HG03575 (cell line): ENCODE data around the gene SPC24.
"Not testable (repeated sequence)": the region's sequence is repeated elsewhere in the genome, so short reads cannot be mapped to it uniquely, and the experiment has no call there.

ENCODE experiments used
- ATAC-seq: cut with Tn5 transposase; IDR thresholded peaks from one replicate; pipeline ENCODE4 v1.9.1; 2021; ENCODE audit not compliant: unreplicated experiment, insufficient number of reproducible peaks, low FRiP score; ENCODE audit errors: extremely low read depth

SPC24 gene

DNA sequence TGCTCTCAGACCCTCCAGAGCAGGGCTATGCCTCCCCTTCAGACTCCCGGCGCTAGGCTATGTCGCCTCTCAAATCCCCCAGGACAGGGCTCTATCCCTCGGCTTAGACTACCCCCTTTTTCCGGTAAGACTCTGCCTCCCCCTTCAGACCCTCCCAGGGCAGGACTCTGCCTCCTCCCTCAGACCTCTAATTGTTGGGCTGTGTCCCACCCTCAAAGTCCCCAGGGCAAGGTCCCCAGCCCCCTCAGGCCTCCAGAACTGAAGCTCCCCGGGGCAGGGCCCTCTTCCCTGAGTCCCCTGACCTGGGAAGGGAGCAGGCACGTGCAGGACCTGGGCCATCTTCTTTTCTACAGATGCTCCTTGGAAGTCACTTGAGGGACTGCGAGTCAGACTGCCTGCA is 38.6 kb upstream of the SPC24 start:
- ATAC-seq: no peak

DNA sequence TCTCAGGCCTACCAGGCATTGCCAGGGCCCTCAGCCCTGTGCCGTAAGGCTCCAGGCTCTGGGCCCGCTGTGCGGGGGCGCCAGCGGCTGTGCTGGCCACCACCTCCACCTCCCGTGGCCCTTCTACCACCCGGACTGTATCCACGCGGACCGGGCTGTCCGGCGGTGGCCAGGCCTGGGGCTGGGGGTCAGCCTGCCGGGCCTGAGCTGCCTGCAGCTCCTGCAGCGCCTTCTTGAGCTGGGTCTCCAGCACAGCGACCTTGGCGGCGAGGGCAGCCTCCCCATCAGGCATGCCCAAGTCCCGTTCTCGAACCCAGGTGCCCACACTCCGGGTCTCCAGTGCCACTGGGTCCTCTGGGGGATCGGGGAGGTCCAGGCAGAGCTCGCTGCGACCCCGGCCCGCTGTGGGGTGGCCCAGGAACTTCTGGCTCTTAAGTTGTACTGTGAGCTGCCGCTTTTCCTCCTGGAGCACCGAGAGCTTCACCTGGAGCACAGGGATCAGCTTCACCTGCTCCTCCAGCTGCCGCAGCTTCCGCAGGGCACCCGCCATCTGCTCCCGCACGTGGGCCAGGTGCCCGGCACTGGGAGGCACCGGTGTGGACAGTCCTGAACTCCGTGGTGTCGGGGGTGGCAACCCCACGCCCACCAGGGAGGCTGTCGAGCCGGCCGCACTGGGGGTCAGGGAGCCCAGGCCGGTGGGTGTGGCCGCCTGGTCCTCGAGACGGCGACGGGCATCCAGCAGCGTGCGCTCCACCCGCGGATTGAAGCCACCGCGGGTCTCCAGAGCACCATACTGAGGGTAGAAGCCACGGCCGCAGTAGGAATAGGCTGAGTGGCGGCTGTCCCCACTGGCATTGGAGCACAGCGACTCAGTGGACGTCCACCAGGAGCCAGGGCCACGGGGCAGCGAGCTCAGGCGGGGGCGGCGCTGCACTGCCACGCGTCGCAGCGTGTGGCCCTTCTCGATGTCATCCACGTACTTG is 37.7 kb upstream of the SPC24 start:
- no peak for ATAC-seq

DNA sequence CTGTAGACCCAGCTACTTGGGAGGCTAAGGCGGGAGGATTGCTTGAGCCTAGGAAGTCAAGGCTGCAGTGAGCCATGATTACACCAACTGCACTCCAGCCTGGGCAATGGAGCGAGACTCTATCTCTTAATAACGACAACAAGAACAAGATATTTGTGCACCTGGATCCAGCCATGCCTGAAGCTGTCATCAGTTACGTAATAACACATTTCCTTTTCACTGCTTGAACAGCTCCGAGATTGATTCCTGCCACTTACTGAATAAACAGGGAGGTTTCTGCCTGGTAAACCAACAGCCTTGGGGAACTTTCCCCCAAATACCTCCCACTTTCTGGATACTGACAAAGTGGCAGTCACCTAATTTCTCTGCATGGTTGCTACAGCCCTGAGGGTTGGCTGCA is 36.4 kb upstream of the SPC24 start:
- ATAC-seq: no peak

DNA sequence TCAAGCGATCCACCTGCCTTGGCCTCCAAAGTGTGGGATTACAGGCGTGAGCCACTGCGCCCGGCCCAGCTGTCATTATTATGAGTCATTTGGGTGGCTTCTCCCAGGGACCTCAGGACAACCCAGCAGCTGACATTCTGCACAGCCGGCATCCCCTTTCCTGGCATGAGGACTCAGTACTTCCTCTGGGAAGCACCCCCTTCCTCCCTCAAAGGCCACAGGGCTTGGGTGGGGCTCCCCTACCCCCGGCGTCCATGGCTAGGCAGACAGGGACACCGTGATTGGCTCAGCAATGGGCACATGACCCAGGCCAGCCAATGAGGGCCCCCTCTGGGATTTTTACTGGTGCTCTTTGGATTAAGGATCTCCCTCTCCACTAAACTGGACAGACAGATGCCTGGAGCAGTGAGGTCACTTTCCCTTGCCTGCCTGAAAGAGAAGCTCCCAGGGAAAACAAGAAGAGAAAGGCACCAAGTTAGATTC is 35.7 kb upstream of the SPC24 start:
- ATAC-seq: no peak

DNA sequence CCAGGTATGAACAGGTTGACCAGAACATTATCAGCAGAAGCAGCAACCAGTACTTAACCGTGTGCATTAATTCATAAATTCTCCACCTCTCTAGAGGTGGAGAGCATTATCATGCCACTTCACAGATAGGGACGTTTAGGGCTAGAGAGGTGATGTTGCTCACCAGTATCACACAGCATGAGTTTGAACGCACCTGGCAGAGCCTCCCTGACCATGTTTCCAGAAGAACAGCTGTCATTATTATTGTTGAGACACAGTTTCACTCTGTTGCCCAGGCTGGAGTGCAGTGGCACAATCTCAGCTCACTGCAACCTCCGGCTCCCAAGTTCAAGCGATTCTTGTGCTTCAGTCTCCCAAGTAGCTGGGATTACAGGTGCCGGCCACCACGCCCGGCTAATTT is 34.9 kb upstream of the SPC24 start:
- ATAC-seq: no peak

DNA sequence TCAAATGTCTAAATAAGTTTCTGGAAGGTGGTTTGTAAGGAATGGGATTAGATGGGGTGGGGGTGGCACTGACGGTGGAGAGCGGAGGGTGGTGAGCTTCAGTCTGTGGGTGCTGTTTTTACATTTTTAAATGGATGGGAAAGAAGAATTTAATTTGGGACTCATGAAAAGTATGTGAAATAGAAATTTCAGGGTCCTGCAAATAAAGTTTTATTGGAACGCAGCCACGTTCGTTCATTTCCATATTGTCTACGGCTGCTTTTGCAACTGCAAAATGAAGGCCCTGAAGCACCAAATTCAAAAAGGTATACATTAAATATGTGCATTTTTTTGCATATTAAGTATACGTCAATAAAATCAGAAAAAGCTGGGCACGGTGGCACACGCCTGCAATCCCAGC is 31.9 kb upstream of the SPC24 start:
- no peak for ATAC-seq

DNA sequence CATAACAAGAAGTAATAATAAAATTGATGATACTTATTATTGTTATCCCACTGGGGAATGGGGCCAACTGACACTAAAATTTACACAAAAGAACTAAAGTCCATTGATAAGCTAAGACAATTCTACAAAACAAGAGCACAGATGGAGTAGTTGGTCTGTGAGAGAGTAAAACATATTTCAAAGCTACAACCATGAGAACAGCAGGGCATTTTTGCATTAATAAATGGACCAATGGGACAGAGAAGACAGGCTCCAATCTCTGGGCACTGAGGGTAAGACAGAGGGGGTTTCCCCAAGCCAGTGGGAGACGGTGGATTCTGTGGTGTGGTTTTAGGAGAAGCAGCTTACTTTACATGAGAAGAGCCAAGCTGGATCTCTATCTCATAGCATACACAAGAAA is 27.4 kb upstream of the SPC24 start:
- no peak for ATAC-seq

DNA sequence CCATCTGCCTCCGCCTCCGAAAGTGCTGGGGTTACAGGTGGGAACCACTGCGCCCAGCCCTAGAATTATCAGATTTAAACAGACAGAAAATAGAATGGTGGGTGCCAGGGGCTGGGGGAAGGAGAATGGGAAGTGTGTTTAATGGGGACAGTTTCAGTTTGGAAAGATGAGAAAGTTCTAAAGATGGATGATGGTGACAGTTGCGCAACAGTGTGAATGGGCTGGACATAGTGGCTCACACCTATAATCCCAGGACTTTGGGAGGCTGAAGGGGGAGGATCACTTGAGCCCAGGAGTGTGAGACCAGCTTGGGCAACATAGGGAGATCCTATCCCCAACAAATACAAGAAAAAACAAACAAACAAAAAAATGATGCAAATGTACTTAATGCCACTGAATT is 25.9 kb upstream of the SPC24 start:
- ATAC-seq: no peak

DNA sequence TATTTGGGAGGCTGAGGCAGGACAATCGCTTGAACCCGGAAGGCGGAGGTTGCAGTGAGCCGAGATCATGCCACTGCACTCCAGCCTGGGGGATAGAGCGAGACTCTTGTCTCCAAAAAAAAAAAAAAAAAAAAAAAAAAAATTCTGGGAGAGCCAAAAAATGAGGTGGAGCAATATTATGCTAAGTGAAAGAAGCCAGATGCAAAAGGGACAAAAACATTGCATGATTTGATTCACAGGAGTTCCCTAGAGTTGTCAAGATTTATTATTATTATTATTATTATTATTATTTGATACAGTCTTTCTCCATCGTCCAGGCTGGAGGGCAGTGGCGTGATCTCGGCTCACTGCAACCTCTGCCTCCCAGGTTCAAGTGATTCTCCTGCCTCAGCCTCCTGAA is 25.4 kb upstream of the SPC24 start:
- ATAC-seq: not testable (repeated sequence)

DNA sequence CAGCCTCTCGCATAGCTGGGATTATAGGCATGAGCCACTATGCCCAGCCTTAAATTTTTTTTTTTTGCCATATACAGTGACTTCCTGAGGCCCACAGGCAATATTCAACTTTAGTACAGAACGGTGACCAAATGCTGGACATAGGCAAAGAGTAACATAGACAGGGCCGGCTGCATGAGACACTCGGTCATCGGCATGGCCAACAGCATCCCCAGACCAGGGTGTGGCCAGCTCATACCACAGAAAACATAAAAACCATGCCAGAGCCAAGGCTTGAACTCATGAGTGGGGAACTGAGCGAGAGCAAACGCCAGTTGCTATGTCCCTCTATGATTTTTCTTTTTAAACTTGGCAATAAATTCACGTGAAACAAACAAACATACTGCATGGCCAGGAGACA is 24.8 kb upstream of the SPC24 start:
- no peak for ATAC-seq

DNA sequence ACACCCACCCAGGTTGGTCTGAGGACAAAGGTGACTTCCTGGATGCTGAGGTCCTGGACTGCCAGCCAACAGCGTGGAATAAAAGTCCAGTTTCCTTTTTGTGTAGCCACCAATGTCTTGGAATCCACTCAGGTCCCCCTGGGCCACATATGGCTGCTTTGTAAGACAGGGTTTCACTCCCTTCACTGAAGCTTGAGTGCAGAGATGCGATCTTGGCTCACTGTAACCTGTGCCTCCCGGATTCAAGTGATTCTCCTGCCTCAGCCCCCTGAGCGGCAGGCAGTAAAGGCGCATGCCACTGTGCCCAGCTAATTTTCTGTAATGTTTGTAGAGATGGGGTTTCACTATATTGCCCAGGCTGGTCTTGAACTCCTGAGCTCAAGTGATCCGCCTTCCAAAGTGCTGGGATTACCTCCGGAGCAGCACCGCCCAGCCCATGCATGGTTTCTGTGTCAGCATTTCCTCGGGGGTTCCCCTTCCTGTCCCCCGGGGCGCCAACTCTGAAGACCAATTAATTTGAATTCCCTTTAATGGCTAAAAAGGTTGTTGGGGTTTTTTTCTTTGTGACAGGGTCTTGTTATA is 24.2 kb upstream of the SPC24 start:
- no peak for ATAC-seq

DNA sequence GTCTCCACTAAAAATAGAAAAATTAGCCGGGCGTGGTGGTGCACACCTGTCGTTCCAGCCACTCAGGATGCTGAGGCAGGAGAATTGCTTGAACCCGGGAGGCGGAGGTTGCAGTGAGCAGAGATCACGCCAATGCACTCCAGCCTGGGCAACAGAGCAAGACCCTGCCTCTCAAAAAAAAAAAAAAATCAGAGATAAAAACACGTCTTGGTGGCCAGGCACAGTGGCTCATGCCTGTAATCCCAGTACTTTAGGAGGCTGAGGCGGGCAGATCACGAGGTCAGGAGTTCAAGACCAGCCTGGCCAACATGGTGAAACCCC is 23.5 kb upstream of the SPC24 start:
- not testable (repeated sequence) for ATAC-seq

DNA sequence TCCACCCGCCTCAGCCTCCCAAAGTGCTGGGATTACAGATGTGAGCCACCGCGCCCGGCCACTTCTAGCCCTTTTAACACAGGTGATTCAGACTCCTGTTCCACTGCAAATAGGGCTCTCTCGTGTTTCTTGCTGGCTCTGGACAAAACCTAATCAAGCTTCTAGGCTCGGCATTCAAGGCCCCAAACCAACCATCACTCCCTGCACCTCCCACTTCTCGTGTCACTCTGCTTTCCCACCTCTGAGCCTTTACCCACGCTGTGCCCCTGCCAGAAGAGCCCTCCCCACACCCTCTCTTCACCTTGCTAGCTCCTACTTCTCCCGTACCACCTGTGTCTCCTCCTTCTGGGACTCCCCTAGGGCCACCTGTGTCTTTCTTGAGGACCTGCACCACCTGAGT is 22.0 kb upstream of the SPC24 start:
- ATAC-seq: no peak

DNA sequence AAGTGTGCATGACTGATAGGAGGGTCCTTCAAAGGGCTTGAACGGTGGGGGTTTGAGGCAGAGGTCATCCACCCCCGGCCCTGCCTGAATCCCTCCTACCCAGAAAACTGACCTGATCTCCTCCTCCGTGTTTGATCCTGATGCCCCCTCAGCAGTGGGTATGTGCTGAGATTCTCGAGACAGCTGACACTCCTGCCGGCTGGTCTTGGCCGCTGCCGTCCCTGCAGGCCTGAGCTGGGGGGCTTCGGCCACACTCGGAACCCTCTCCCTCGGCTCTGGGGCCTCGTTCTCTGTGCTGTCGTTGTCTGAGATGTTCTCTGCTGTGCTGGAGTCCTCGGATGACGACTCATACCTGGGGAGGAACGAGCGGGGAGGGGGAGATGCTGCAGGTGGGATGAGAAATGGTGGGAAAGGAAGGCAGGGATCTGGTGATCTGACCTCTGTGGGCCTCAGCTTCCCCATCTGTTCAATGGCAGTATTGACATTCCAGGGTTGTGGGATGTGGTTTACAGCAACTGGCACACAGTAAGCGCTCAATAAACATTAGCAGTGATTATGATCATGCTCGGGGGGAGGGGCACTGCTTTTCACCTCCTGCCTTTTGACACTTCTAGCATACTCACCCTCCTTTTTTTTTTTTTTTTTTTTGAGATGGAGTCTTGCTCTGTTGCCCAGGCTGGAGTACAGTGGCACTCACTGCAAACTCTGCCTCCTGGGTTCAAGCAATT is 21.0 kb upstream of the SPC24 start:
- no peak for ATAC-seq

DNA sequence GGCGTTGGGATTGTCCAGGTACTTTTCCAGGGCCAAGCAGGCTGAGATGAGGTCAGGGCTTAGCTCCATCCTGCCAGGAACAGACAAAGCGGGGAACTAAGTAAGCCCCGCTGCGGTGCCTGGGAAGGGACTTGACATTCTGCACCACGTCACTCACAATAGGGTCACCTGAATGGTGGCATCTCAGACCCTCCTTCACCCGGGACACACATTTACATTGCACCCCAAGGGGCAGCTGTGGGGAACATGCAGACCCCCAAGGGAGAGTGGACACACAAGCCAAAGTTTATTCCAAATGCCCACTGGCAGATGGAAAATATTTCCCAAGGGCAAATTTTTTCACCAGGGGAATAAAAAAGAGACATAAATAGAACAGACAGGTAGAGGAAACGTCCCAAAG is 20.3 kb upstream of the SPC24 start:
- ATAC-seq: no peak

DNA sequence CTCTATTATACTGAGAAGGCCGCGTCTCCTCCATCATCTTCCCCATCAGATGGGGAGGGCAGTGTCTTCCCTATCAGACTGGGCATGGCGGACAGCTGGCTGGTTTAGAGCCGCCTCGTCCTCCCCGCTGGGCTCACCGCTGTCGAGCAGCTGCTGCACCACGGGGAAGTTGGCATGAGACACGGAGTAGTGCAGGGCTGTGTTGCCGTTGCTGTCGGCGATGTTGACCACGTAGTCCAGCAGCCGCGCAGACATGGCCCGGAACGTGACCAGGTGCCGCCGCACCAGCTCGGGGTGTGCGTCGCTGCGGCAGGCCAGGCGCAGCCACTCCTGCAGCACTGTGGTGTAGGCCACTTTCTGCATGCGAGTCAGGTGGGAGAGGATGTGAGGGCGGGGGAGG is 18.8 kb upstream of the SPC24 start:
- ATAC-seq: no peak

DNA sequence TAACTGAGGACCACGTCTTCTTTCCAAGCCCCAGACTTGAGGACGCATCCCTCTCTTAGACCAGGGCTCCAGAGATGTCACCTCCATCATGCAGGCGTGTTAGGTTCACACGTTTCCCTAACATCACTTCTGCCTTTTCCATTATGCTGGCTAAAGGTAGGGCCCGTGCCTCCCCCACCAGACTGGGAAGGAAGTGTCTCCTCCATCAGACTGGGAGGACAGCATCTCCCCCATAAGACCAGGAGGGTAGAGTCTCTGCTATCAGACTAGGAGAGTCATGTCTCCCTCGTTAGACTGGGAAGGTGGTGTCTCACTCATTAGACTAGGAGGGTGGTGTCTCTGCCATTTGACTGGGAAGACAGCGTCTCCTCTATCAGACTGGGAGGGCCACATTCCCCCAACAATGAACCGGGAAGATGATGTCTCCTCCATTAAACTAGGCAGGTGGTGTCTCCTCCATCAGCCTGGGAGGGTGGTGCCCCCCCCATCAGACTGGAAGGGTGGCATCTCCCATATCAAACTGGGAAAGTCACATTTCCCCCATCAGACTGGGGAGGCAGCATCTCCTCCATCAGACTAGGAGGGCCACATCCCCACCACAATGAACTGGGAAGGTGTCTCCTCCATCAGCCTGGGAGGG is 18.1 kb upstream of the SPC24 start:
- ATAC-seq: no peak

DNA sequence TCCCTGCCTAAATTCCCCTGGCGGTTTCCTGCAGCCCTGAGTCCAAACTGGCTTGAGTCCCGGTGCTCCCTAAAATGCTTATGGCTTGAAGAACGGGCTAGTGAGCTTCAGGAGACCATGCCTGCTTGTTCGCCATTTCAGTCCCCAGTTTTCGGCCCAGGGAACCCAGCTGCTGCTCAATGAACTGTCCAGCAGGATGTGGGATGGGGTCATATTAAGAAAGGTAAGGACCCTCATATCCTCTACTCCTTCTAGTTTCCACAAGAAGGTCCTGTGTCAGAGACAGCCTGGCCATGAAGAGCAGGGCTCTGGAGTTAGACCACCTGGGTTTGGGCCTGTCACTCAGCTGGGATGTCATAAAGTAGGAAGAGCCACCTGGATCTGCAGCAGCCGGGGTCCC is 17.0 kb upstream of the SPC24 start:
- no peak for ATAC-seq

DNA sequence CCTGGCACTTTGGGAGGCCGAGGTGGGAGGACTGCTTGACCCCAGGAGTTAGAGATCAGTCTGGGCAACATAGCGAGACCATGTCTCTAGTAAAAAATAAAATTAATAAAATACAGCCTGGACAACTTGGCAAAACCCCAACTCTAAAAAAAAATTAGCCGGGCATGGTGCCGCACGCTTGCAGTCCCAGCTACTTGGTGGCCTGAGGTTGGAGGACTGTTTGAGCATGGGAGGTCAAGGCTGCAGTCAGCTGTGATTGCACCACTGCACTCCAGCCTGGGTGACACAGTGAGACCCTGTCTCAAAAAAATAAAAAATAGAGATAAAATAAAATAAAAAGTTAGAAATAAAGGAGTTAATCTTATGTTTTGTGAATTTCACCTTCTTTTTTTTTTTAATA is 15.6 kb upstream of the SPC24 start:
- ATAC-seq: no peak
